HCT116 (cell line): Measurements from ENCODE around the gene GOLGA3. TPM values are rescaled to one million over a fixed set of nuclear protein-coding genes. Genes with fewer than 3 reads are reported as not detected.

Experiments
- ATAC-seq: fragments of 200-7000 bp; cut with Tn5 transposase; 2 replicates; pipeline ENCODE4 v1.9.1; 2020; ENCODE audit warnings: mild to moderate bottlenecking, moderate library complexity
- BruUV-seq: library from RNA; stranded (reverse); fragments of 400-500 nt; replicated peaks from 2 replicates; lab custom pipeline; 2021; lab: Mats Ljungman, UMichigan
- CTCF ChIA-PET: fragments of 300-600 bp; sonication (Branson Sonifier 250); formaldehyde crosslinking; loops from one replicate; lab custom pipeline; 2021; ENCODE audit warnings: antibody characterized with exemption; lab: Charles Lee
- POLR2A ChIA-PET: fragments of 300-600, 350-600 bp; sonication (Branson Sonifier 250); formaldehyde crosslinking; loops from one replicate; lab custom pipeline; 2021; ENCODE audit warnings: antibody characterized with exemption; lab: Charles Lee
- RAD21 ChIA-PET, 2 experiments: fragments of 300-600 bp; sonication (Branson Sonifier 250); formaldehyde crosslinking; loops; one replicate each; lab custom pipeline; 2023; ENCODE audit warnings: low total read pairs in 2 of 2; ENCODE audit not compliant: uncharacterized antibody in 2 of 2, unreplicated experiment in 2 of 2, low non-redundant PET in 1 of 2; lab: Charles Lee
- DNase-seq: peaks from one replicate; pipeline ENCODE4 v3.0.0-alpha.2; 2010; ENCODE audit warnings: low read depth, low spot score
- H2AFZ ChIP-seq: fragments of 200-600 bp; shearing (Covaris generic), sonication (generic); 2 replicates; pipeline ENCODE4 v1.6.1; 2017; ENCODE audit warnings: low read depth, mixed run types, mixed read lengths, antibody characterized with exemption, low read length; ENCODE audit not compliant: poor library complexity, severe bottlenecking
- H3K27ac ChIP-seq: 2 replicates; pipeline ENCODE4 v1.5.1; 2012; ENCODE audit warnings: low read depth, low read length
- H3K27me3 ChIP-seq: fragments of 200-600 bp; sonication (generic); 2 replicates; pipeline ENCODE4 v1.6.1; 2016; ENCODE audit warnings: mixed run types, low read length, mixed read lengths; ENCODE audit not compliant: insufficient read depth
- H3K36me3 ChIP-seq, 2 experiments: fragments of 200-500 bp in 1 of 2; fragments of 200-600 bp in 1 of 2; sonication (Bioruptor generic) in 1 of 2; sonication (generic) in 1 of 2; 2 replicates each; pipeline versions ENCODE4 v1.5.1 to v1.6.1; 2014 to 2016; ENCODE audit warnings: low read length in 2 of 2, inconsistent platforms in 1 of 2, mixed read lengths in 1 of 2, mixed run types in 1 of 2; ENCODE audit not compliant: insufficient read depth in 2 of 2, control insufficient read depth in 1 of 2
- H3K4me1 ChIP-seq, 2 experiments: fragments of 200-600 bp in 1 of 2; sonication (generic) in 1 of 2; 2 replicates each; pipeline versions ENCODE4 v1.5.1 to v1.6.1; 2012 to 2017; ENCODE audit warnings: low read length in 2 of 2, inconsistent platforms in 1 of 2, mild to moderate bottlenecking in 1 of 2, mixed read lengths in 1 of 2, mixed run types in 1 of 2, moderate library complexity in 1 of 2; ENCODE audit not compliant: insufficient read depth in 2 of 2, control insufficient read depth in 1 of 2
- H3K4me2 ChIP-seq: fragments of 200-600 bp; sonication (generic); 2 replicates; pipeline ENCODE4 v1.6.1; 2017; ENCODE audit warnings: mixed run types, low read length, mixed read lengths
- H3K4me3 ChIP-seq, 2 experiments: fragments of 200-600 bp in 1 of 2; sonication (generic) in 1 of 2; replicated peaks in 1 of 2; 2 replicates each; pipeline ENCODE4 v1.5.1; 2011 to 2016; ENCODE audit warnings: low read length in 2 of 2, control low read depth in 1 of 2, low read depth in 1 of 2, mild to moderate bottlenecking in 1 of 2, mixed read lengths in 1 of 2, mixed run types in 1 of 2
- H3K79me2 ChIP-seq: fragments of 200-600 bp; sonication (generic); 2 replicates; pipeline ENCODE4 v1.6.1; 2017; ENCODE audit warnings: mild to moderate bottlenecking, mixed run types, low read length, moderate library complexity, mixed read lengths; ENCODE audit not compliant: insufficient read depth
- H3K9ac ChIP-seq: fragments of 200-600 bp; sonication (generic); 2 replicates; pipeline ENCODE4 v1.6.1; 2016; ENCODE audit warnings: low read length, mixed read lengths
- H3K9me2 ChIP-seq: fragments of 200-600 bp; sonication (generic), shearing (Covaris generic); 2 replicates; pipeline ENCODE4 v1.6.1; 2017; ENCODE audit warnings: mixed run types, mild to moderate bottlenecking, moderate library complexity; ENCODE audit not compliant: insufficient read depth
- H3K9me3 ChIP-seq, 2 experiments: fragments of 200-500 bp in 1 of 2; fragments of 200-600 bp in 1 of 2; sonication (Bioruptor generic) in 1 of 2; sonication (generic) in 1 of 2; 2 replicates each; pipeline ENCODE4 v1.6.1; 2014 to 2017; ENCODE audit warnings: low read length in 2 of 2, mixed read lengths in 2 of 2, inconsistent platforms in 1 of 2, low read depth in 1 of 2, mild to moderate bottlenecking in 1 of 2, mixed run types in 1 of 2, moderate library complexity in 1 of 2; ENCODE audit not compliant: control insufficient read depth in 1 of 2, insufficient read depth in 1 of 2
- H4K20me1 ChIP-seq: fragments of 200-600 bp; sonication (generic), shearing (Covaris generic); 2 replicates; pipeline ENCODE4 v1.6.1; 2017; ENCODE audit warnings: mixed run types, mild to moderate bottlenecking, moderate library complexity; ENCODE audit not compliant: insufficient read depth
- CEBPB ChIP-seq: IDR thresholded peaks from 2 replicates; pipeline ENCODE4 v1.6.1; 2012; ENCODE audit warnings: low read depth
- ELF1 ChIP-seq: IDR thresholded peaks from 2 replicates; pipeline ENCODE4 v1.6.1; 2012; ENCODE audit warnings: low read depth, borderline replicate concordance
- EZH2 ChIP-seq: fragments of 200-600 bp; sonication (generic); IDR thresholded peaks from 2 replicates; pipeline ENCODE4 v1.6.1; 2017; ENCODE audit warnings: antibody characterized with exemption, mixed run types
- EZH2phosphoT487 ChIP-seq: fragments of 200-600 bp; IDR thresholded peaks from 2 replicates; pipeline ENCODE4 v1.6.1; 2018; ENCODE audit warnings: antibody characterized with exemption, borderline replicate concordance
- JUND ChIP-seq: IDR thresholded peaks from 2 replicates; pipeline ENCODE4 v1.6.1; 2012
- POLR2A ChIP-seq: IDR thresholded peaks from 2 replicates; pipeline ENCODE4 v1.7.0; 2011; ENCODE audit warnings: borderline replicate concordance; ENCODE audit not compliant: insufficient read depth, insufficient read length; ENCODE audit errors: extremely low read depth
- POLR2AphosphoS5 ChIP-seq: IDR thresholded peaks from 2 replicates; pipeline ENCODE4 v1.6.1; 2011; ENCODE audit warnings: mild to moderate bottlenecking, low read depth, low read length, moderate library complexity
- SIN3A ChIP-seq: IDR thresholded peaks from 2 replicates; pipeline ENCODE4 v1.6.1; 2012; ENCODE audit warnings: low read depth
- SRF ChIP-seq: IDR thresholded peaks from 2 replicates; pipeline ENCODE4 v1.6.1; 2012; ENCODE audit warnings: low read depth
- TCF7L2 ChIP-seq: IDR thresholded peaks from 2 replicates; pipeline ENCODE4 v1.7.0; 2011; ENCODE audit warnings: borderline replicate concordance, inconsistent platforms; ENCODE audit not compliant: insufficient read depth, insufficient read length; ENCODE audit errors: extremely low read depth
- intact Hi-C: fragments of 100-400 bp; cut with micrococcal nuclease; formaldehyde crosslinking; loops from 2 replicates; pipeline ENCODE4 v1.10.0; 2022
- total RNA-seq: library from RNA; stranded (reverse); gene quantifications from one replicate; pipeline ENCODE4 v1.2.1, GENCODE V29; 2021; ENCODE audit not compliant: unreplicated experiment
- TF ChIP-seq, protein P1 (sequence below): IDR thresholded peaks from 2 replicates; pipeline ENCODE4 v1.6.1; 2012
- TF ChIP-seq, protein P2 (sequence below): IDR thresholded peaks from 2 replicates; pipeline ENCODE4 v1.6.1; 2012
- TF ChIP-seq, protein P3 (sequence below), 3 experiments: fragments of 200-600 bp in 1 of 3; sonication (generic) in 1 of 3; IDR thresholded peaks in 2 of 3; conservative IDR thresholded peaks in 1 of 3; 2 replicates each; pipeline ENCODE4 v1.5.1; 2012 to 2017; ENCODE audit warnings: low read depth in 2 of 3, low read length in 2 of 3, antibody characterized with exemption in 1 of 3, borderline replicate concordance in 1 of 3, control low read depth in 1 of 3, mild to moderate bottlenecking in 1 of 3, mixed read lengths in 1 of 3, mixed run types in 1 of 3, moderate library complexity in 1 of 3; ENCODE audit not compliant: insufficient read depth in 1 of 3

Gene GOLGA3
- total RNA-seq, 1 experiment from 2014 or later, result 35.1 TPM

DNA sequence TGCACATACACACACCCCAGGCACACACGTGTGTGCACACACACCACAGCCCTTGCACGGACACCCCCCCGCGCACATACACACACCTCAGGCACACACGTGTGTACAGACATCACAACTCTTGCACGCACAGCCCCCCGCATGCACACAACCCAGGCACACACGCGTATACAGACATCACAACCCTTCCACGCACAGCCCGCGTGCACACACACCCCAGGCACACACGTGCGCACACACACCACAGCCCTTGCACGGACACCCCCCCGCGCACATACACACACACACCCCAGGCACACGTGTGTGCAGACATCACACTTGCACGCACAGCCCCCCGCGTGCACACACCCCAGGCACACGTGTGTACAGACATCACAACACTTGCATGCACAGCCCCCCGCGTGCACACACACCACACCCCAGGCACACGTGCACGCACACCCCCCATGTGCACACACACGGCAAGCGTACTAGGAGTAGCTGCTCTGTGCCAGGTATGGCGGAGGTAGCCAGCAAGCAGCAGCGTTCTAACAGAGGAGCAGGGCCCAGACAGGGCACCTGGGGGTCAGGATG lies 48.8 kb downstream of the GOLGA3 start:
- Histone ChIP-seq H3K9me2 (no peaks in the 10 kb centered on the region), H3K27ac (no peak overlapping the region), H4K20me1 (no peaks in the 10 kb centered on the region), H3K4me3 (no peak overlapping the region), H2AFZ (no peak overlapping the region), H3K4me1 (no peaks in the 10 kb centered on the region), H3K4me2 (no peak overlapping the region), H3K27me3 (no peaks in the 10 kb centered on the region), H3K9me3 (no peaks in the 10 kb centered on the region), H3K36me3 (peaks cover 13 to 18% of the 10 kb centered on the region in 2 experiments; a peak in 3 of 4 replicates), H3K79me2 (no peaks in the 10 kb centered on the region), H3K9ac (no peak overlapping the region)
- ChIA-PET CTCF (no interaction called here), POLR2A (no interaction called here), RAD21 (no interaction called here)
- TF ChIP-seq POLR2A (no peak), SIN3A (no peak), POLR2AphosphoS5 (no peak)
- BruUV-seq, result no TSS peak
- ATAC-seq (no peak), DNase-seq (no peak)
- intact Hi-C loops, result no loop called here

DNA sequence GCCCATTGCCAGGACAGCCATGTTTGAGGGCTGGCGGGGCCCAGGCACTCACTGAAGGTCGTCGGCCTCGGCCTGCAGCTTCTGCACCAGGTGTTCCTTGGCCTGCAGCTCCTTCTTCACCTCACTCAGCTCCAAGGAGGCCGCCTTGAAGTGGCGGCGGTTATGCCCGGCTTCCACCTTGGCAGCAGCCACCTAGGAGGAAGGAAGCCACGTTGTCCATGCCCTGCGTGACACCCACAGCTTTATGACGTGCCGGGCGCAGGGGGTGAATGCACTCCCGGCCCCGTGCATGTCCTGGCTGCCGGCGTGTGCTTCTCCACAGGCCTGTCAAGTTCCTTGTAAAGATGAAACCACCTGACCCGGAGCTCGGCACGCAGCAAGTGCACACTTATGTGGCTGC lies 51.1 kb downstream of the GOLGA3 start:
- TF ChIP-seq EZH2phosphoT487, result no peak
- TF ChIP-seq TCF7L2, result no peak
- TF ChIP-seq POLR2A, result no peak
- no peak for TF ChIP-seq SRF
- no peak for TF ChIP-seq SIN3A
- TF ChIP-seq, protein P1, sequence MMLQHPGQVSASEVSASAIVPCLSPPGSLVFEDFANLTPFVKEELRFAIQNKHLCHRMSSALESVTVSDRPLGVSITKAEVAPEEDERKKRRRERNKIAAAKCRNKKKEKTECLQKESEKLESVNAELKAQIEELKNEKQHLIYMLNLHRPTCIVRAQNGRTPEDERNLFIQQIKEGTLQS, result no peak
- TF ChIP-seq, protein P2, sequence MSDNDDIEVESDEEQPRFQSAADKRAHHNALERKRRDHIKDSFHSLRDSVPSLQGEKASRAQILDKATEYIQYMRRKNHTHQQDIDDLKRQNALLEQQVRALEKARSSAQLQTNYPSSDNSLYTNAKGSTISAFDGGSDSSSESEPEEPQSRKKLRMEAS, result no peak
- no peak for TF ChIP-seq JUND
- TF ChIP-seq, protein P3, sequence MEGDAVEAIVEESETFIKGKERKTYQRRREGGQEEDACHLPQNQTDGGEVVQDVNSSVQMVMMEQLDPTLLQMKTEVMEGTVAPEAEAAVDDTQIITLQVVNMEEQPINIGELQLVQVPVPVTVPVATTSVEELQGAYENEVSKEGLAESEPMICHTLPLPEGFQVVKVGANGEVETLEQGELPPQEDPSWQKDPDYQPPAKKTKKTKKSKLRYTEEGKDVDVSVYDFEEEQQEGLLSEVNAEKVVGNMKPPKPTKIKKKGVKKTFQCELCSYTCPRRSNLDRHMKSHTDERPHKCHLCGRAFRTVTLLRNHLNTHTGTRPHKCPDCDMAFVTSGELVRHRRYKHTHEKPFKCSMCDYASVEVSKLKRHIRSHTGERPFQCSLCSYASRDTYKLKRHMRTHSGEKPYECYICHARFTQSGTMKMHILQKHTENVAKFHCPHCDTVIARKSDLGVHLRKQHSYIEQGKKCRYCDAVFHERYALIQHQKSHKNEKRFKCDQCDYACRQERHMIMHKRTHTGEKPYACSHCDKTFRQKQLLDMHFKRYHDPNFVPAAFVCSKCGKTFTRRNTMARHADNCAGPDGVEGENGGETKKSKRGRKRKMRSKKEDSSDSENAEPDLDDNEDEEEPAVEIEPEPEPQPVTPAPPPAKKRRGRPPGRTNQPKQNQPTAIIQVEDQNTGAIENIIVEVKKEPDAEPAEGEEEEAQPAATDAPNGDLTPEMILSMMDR (IDR thresholded peaks at IDR 0.05 in 2 of 3, conservative IDR thresholded peaks at IDR 0.05 in 1 of 3; ENCODE audit: borderline replicate concordance in 1 of 3, insufficient read depth in 1 of 3, low read depth in 2 of 3, low read length in 2 of 3), result no peak
- TF ChIP-seq EZH2, result no peak
- no peak for TF ChIP-seq CEBPB
- TF ChIP-seq ELF1, result no peak
- POLR2A ChIA-PET, result no interaction called here
- no peaks in the 10 kb centered on the region for H3K79me2 ChIP-seq
- no peak overlapping the region for H2AFZ ChIP-seq
- BruUV-seq, result no TSS peak
- ATAC-seq, result no peak
- RAD21 ChIA-PET, result no interaction called here
- no peaks in the 10 kb centered on the region for H3K4me1 ChIP-seq
- CTCF ChIA-PET, result no interaction called here
- peaks cover 16 to 21% of the 10 kb centered on the region in 2 experiments; a peak in 3 of 4 replicates for H3K36me3 ChIP-seq
- no peak overlapping the region for H3K27ac ChIP-seq
- no peak overlapping the region for H3K4me2 ChIP-seq
- DNase-seq, result no peak
- H3K9me2 ChIP-seq, result no peaks in the 10 kb centered on the region
- H3K9ac ChIP-seq, result no peak overlapping the region
- no peaks in the 10 kb centered on the region for H3K9me3 ChIP-seq
- no peaks in the 10 kb centered on the region for H3K27me3 ChIP-seq
- H3K4me3 ChIP-seq, result no peak overlapping the region
- no peaks in the 10 kb centered on the region for H4K20me1 ChIP-seq
- intact Hi-C loops, result no loop called here
